Stimulated activated naive CD4-positive, alpha-beta T cell (primary cell): ENCODE data around the gene YTHDC1.

Experiments used
- DNase-seq, 6 experiments: peaks; one replicate each; lab custom pipeline; 2025; lab: John Stamatoyannopoulos, UW

YTHDC1 gene

GRCh38 chr4:68358988-68359387, 9.1 kb upstream of the YTHDC1 start:
- DNase-seq, result no peak

GRCh38 chr4:68352791-68353190, 2.9 kb upstream of the YTHDC1 start:
- no peak for DNase-seq

DNA sequence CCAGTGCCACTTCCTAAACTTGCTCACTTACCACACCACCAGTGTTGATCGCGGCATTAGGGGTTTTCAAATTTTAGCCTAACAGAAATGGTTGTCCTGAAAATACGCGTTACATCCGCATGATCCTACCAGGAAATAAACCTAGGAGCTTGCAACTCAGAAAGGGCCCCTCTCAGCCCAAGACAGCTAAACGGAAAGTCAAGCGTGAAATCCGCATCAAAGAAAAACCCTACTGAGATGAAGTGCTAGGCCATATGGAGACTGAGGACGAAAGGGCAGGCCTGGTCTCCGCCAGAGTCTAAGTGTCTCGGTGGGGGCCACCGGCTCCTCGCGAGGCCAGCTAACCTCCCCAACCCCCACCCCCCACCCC, 626 bp downstream of the YTHDC1 start:
- peak in 3 of 6 experiments; percentile 39 to 71 (median 41) for DNase-seq

GRCh38 chr4:68348577-68348976, 1.3 kb downstream of the YTHDC1 start:
- DNase-seq, result peak in 1 of 6 experiments; percentile 21

- DNase-seq, result no peak
Observed at GRCh38 chr4:68347845-68348244, 2.0 kb downstream of the YTHDC1 start.

GRCh38 chr4:68346461-68346860, 3.4 kb downstream of the YTHDC1 start:
- DNase-seq, result no peak

DNA sequence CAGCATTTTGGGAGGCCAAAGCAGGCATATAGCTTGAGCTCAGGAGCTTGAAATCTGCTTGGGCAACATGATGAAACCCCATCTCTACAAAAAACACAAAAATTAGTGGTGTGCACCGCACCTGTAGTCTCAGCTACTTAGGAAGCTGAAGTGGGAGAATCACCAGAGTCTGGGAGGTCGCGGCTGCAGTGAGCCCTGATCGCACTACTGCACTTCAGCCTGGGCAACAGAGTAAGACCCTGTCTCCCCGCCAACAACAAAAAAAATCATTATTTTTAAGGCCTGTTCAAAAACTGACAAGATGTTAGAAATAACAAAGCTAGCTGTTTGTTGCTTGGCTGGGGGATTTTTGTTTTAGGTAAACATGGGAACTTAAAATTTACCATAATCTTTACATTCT, 5.1 kb downstream of the YTHDC1 start:
- no peak for DNase-seq

DNA sequence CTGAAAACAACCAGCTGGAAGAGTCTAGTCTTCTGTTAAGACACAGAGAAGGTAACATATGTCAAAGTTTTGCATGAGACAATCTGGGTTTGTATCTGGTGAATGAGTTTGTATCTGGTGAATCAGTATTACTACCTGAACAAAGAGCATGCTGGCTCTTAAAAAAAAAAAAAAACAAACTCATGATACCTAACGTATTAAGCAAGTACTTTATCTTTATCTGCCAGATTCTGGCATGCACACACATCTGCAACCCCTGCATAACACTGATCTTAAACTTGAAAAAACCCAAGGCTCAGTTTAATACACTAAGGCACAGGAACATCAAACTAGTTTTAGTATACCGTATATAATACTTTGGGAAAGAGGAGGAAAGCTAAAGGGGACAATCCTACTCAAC, 5.8 kb downstream of the YTHDC1 start:
- no peak for DNase-seq

GRCh38 chr4:68342134-68342533, 7.8 kb downstream of the YTHDC1 start:
- no peak for DNase-seq

DNA sequence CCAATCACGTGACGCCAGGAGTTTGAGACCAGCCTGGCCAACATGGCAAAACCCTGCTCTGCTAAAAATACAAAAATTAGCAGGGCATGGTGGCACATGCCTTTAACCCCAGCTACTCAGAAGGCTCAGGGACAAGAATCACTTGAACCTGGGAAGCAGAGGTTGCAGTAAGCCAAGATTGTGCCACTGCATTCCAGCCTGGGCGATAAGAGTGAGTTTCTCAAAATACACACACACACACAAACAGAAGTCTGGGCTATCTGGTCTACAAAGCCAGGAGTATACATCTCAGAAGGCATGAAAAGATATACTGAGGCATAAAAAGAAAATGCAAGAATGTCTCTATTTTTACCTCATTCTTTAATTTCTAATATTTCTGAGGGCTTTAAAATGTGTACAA, 11.3 kb downstream of the YTHDC1 start:
- DNase-seq, result no peak

DNA sequence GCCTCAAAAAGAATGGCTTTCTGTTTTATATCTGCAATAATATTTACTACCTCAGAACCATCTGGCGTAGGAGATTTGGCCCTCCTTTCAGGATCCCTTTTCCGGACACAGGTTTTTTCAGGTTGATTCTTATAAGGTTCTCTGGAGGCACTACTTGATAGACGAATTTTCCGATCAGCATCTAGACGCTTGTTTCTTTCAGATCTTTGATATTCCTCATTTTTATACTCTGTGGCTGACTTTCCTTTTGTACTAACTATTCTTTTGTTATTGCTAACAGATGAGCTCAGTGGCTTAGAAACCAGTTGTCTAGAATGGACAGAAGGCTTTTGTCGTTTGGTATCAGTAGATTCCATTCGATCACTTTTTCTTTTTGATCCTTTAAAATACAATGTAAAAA, 12.4 kb downstream of the YTHDC1 start:
- DNase-seq, result no peak

- no peak for DNase-seq
Observed at GRCh38 chr4:68337004-68337403, 12.9 kb downstream of the YTHDC1 start.

GRCh38 chr4:68336530-68336929, 13.4 kb downstream of the YTHDC1 start:
- no peak for DNase-seq

DNA sequence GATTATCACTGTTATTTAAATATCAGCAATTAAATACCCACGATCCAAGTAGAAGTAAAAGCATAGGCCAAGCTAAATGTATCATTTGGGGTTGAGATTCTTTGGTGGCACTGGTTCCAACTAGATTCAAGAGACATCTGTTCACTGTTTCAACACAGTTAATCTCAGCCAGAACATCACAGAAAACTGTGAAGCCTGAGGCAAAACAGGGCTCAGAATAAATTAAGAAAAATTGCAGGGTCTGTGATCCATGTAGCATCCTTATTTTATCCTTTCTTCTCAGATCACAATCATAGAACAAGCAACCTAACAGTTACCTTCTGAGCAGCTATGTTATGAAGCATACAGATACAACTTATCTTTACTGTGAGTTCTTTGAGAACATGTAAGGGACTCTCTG, 23.7 kb downstream of the YTHDC1 start:
- DNase-seq, result no peak

DNA sequence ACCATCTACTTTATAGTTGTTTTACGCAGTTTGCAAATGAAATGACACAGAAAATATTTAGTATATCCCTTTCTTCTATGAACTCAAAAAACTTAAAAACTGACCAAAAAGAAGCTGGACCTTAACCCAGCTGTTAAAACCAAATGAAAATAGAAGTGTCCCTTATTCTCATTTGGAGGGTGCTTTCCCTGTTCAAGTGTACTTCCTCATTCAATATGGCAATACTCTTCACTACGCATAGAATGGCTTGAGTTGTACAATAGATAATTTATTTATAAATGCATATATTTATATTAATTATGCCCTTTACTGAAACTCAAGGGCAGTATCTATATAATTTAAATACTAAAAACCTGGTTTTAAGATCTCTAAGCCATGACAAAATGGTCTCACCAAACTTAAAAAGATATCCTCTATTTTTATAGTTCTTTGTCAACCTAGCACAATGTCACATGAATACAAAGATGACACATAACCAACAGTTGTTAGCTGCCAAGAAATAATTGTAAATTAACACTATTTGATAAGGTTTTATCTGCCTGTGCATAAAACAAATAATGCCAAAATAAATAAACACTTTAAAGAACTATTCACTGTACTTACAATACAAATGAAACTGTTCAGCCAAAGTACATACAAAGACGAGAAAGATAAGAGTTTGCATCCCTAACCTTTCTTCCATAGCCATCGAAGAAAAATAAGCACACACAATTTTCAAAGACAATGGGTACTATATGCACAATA, 25.2 kb downstream of the YTHDC1 start:
- DNase-seq, result no peak

- DNase-seq, result no peak
Observed at GRCh38 chr4:68319040-68319439, 30.9 kb downstream of the YTHDC1 start.

GRCh38 chr4:68316193-68316969, 33.5 kb downstream of the YTHDC1 start:
- no peak for DNase-seq

- no peak for DNase-seq
Observed at GRCh38 chr4:68310651-68311247, 39.1 kb downstream of the YTHDC1 start.

DNA sequence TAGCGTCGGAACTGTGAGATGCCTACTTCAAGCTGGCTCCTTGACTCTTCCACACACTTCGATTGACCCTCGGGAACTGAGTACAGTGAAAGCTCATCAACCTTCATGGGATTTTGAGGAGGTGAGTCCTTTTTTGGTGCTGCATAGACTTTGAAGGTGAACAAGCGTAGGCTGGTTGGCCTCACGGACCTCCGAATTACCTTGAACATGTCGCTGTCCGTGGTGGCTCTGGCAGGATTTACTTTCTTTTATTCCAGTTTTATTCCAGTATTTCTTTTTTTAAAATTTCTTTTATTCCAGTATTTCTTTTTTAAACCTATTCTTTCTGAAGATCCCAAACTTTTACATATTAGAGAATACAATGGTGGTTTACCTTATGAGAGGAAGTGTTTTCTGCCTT, 45.2 kb downstream of the YTHDC1 start:
- no peak for DNase-seq

DNA sequence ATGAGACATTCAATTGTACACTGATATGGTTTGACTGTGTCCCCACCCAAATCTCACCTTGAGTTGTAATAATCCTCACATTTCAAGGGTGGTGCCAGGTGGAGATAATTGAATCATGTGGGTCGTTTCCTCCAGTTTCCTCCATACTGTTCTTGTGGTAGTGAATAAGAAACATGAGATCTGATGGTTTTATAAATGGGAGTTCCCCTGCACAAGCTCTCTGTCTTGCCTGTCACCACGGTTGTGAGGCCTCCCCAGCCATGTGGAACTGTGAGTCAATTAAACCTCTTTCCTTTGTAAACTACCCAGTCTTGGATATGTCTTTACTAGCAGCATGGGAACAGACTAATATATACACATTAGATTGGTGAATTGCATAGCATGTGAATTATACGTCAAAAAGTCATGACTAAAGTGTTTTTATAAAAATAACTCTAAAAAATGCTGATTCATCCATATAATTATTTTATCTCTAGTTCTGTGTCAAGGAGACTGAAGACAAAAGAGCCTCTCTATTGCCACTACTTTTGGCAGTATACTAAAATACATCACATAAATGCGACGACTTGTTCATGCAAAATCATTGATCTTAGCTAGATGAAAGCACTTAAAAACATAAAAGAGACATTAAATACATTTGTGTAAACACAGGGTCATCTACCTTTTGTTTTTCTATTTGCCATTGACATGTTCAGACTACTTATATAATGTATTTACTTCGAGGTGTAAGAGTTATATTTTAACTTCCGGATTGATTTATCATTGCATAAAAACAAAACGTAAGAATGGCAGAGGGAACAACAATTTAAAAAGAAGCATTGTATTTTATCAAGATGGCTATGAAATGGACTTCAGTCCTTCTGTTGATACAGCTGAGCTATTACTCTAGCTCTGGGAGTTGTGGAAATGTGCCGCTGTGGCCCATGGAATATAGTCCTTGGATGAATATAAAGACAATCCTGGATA, 50.1 kb downstream of the YTHDC1 start:
- DNase-seq, result no peak

DNA sequence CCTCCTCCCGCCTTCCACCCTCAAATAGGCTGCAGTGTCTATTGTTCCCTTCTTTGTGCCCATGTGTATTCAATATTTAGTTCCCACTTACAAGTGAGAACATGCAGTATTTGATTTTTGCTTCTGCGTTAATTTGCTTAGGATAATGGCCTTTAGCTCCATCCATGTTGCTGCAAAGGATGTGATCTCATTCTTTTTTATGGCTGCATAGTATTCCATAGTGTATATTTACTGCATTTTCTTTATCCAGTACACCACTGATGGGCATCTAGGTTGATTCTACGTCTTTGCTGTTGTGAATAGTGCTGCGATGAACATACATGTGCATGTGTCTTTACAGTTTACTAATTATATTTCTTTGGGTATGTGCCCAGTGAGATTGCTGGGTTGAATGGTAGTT, 52.8 kb downstream of the YTHDC1 start:
- DNase-seq, result no peak

DNA sequence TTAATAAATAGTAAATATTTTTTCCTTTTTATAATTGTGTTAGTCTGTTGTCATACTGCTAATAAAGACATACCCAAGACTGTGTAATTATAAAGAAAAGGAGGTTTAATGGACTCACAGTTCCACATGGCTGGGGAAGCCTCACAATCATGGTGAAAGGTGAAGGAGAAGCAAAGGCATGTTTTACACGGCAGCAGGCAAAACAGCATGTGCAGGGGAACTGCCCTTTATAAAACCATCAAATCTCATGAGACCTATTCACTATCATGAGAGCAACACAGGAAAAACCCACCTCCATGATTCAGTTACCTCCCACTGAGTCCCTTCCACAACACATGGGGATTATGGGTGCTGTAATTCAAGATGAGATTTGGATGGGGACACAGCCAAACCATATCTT, 58.6 kb downstream of the YTHDC1 start:
- DNase-seq, result no peak
